Astrocyte (in vitro differentiated cells and primary cell): ENCODE results near the gene GOLGA7B. TPM values are rescaled to one million over a fixed set of nuclear protein-coding genes. Genes with fewer than 3 reads are reported as not detected.

ENCODE experiments used
- DNase-seq: peaks from one replicate; pipeline ENCODE4 v3.0.0-alpha.2; 2010; ENCODE audit warnings: low read depth
- FAIRE-seq: peaks from 2 replicates; lab custom pipeline; 2011; peaks lifted over from hg19 to GRCh38; lab: Jason Lieb, UNC
- H2AFZ ChIP-seq: 2 replicates; pipeline ENCODE4 v1.6.0; 2012; ENCODE audit warnings: low read depth, low read length, inconsistent platforms
- H3K27ac ChIP-seq: 2 replicates; pipeline ENCODE4 v1.5.1; 2011; ENCODE audit warnings: low read depth, low read length, inconsistent platforms
- H3K27me3 ChIP-seq: 2 replicates; pipeline ENCODE4 v1.6.0; 2011; ENCODE audit warnings: low read length, inconsistent platforms; ENCODE audit not compliant: insufficient read depth
- H3K36me3 ChIP-seq: 2 replicates; pipeline ENCODE4 v1.5.1; 2011; ENCODE audit warnings: low read length, inconsistent platforms; ENCODE audit not compliant: insufficient read depth
- H3K4me1 ChIP-seq: 2 replicates; pipeline ENCODE4 v1.5.1; 2011; ENCODE audit warnings: low read length, inconsistent platforms; ENCODE audit not compliant: insufficient read depth
- H3K4me2 ChIP-seq: 2 replicates; pipeline ENCODE4 v1.6.0; 2012; ENCODE audit warnings: low read length, inconsistent platforms
- H3K4me3 ChIP-seq: 2 replicates; pipeline ENCODE4 v1.5.1; 2011; ENCODE audit warnings: low read depth, mild to moderate bottlenecking, low read length, inconsistent platforms; ENCODE audit not compliant: insufficient read depth
- H3K79me2 ChIP-seq: 2 replicates; pipeline ENCODE4 v1.6.0; 2012; ENCODE audit warnings: mild to moderate bottlenecking, low read length, inconsistent platforms; ENCODE audit not compliant: insufficient read depth
- H3K9ac ChIP-seq: 2 replicates; pipeline ENCODE4 v1.6.0; 2012; ENCODE audit warnings: mild to moderate bottlenecking, low read length, inconsistent platforms
- H3K9me3 ChIP-seq: 2 replicates; pipeline ENCODE4 v1.5.1; 2012; ENCODE audit warnings: low read depth, mild to moderate bottlenecking, low read length, inconsistent platforms; ENCODE audit not compliant: insufficient read depth
- H4K20me1 ChIP-seq: 2 replicates; pipeline ENCODE4 v1.6.0; 2012; ENCODE audit warnings: low read length, inconsistent platforms; ENCODE audit not compliant: insufficient read depth
- H3K27ac Mint-ChIP-seq: one replicate; pipeline ENCODE4 v1.8.0; 2021; ENCODE audit warnings: mild to moderate bottlenecking, mixed read lengths; ENCODE audit not compliant: unreplicated experiment
- H3K27me3 Mint-ChIP-seq: one replicate; pipeline ENCODE4 v1.8.0; 2021; ENCODE audit warnings: low read depth, mixed read lengths; ENCODE audit not compliant: unreplicated experiment
- H3K36me3 Mint-ChIP-seq: one replicate; pipeline ENCODE4 v1.8.0; 2021; ENCODE audit warnings: low read depth, mixed read lengths; ENCODE audit not compliant: unreplicated experiment
- H3K4me1 Mint-ChIP-seq: one replicate; pipeline ENCODE4 v1.8.0; 2021; ENCODE audit warnings: low read depth, mixed read lengths; ENCODE audit not compliant: unreplicated experiment
- H3K4me3 Mint-ChIP-seq: one replicate; pipeline ENCODE4 v1.8.0; 2021; ENCODE audit warnings: mild to moderate bottlenecking, moderate library complexity, mixed read lengths; ENCODE audit not compliant: unreplicated experiment
- H3K9me3 Mint-ChIP-seq: one replicate; pipeline ENCODE4 v1.8.0; 2021; ENCODE audit warnings: mild to moderate bottlenecking, mixed read lengths; ENCODE audit not compliant: unreplicated experiment
- CTCF ChIP-seq: IDR thresholded peaks from 2 replicates; pipeline ENCODE4 v1.5.1; 2011; ENCODE audit warnings: low read depth, mild to moderate bottlenecking, inconsistent platforms, low read length, moderate library complexity; ENCODE audit not compliant: insufficient read depth
- EZH2 ChIP-seq: IDR thresholded peaks from 2 replicates; pipeline ENCODE4 v1.6.1; 2012; ENCODE audit warnings: mild to moderate bottlenecking, low read length, inconsistent platforms; ENCODE audit not compliant: insufficient read depth
- total RNA-seq: library from RNA; stranded (reverse); gene quantifications from 2 replicates; pipeline ENCODE4 v1.2.1, GENCODE V29; 2021

GOLGA7B gene
- total RNA-seq, 1 donor from 2014 or later: 0.16 TPM

- Histone ChIP-seq H3K79me2 (no peaks in the 10 kb centered on the region), H3K9me3 (no peaks in the 10 kb centered on the region), H2AFZ (no peak overlapping the region), H3K4me1 (no peaks in the 10 kb centered on the region), H4K20me1 (no peaks in the 10 kb centered on the region), H3K4me3 (no peak overlapping the region), H3K27ac (no peak overlapping the region), H3K36me3 (no peaks in the 10 kb centered on the region), H3K4me2 (no peak overlapping the region), H3K9ac (no peak overlapping the region), H3K27me3 (peaks cover 12% of the 10 kb centered on the region)
- no peak overlapping the region for H3K4me3 Mint-ChIP-seq
- H3K36me3 Mint-ChIP-seq: peaks cover 2% of the 10 kb centered on the region
- H3K9me3 Mint-ChIP-seq: no peaks in the 10 kb centered on the region
- TF ChIP-seq CTCF (no peak), EZH2 (no peak)
- peaks cover 42% of the 10 kb centered on the region for H3K27me3 Mint-ChIP-seq
- H3K27ac Mint-ChIP-seq: no peak overlapping the region
- DNase-seq: no peak
- peaks cover 4% of the 10 kb centered on the region for H3K4me1 Mint-ChIP-seq
- FAIRE-seq: no peak
These were observed 29.4 kb upstream of the GOLGA7B start for GRCh38 chr10:97820096-97820704.

GRCh38 chr10:97821308-97822038 is 28.2 kb upstream of the GOLGA7B start:
- Mint-ChIP-seq H3K36me3 (peaks cover 2% of the 10 kb centered on the region), H3K27me3 (peaks cover 47% of the 10 kb centered on the region), H3K9me3 (no peaks in the 10 kb centered on the region), H3K27ac (no peak overlapping the region), H3K4me1 (peaks cover 4% of the 10 kb centered on the region), H3K4me3 (no peak overlapping the region)
- H3K4me1 ChIP-seq: no peaks in the 10 kb centered on the region
- no peaks in the 10 kb centered on the region for H3K9me3 ChIP-seq
- H3K4me3 ChIP-seq: no peak overlapping the region
- H3K27ac ChIP-seq: no peak overlapping the region
- no peaks in the 10 kb centered on the region for H4K20me1 ChIP-seq
- no peak overlapping the region for H3K9ac ChIP-seq
- DNase-seq (no peak), FAIRE-seq (no peak)
- no peak overlapping the region for H2AFZ ChIP-seq
- H3K36me3 ChIP-seq: no peaks in the 10 kb centered on the region
- H3K4me2 ChIP-seq: no peak overlapping the region
- no peaks in the 10 kb centered on the region for H3K79me2 ChIP-seq
- no peak for TF ChIP-seq CTCF
- no peak for TF ChIP-seq EZH2
- H3K27me3 ChIP-seq: peaks cover 12% of the 10 kb centered on the region

GRCh38 chr10:97822261-97822687 is 27.4 kb upstream of the GOLGA7B start:
- no peak overlapping the region for H3K4me3 ChIP-seq
- no peak for TF ChIP-seq EZH2
- no peak for TF ChIP-seq CTCF
- H3K27me3 Mint-ChIP-seq: peaks cover 45% of the 10 kb centered on the region
- H3K9me3 Mint-ChIP-seq: no peaks in the 10 kb centered on the region
- no peak overlapping the region for H3K27ac ChIP-seq
- no peak for FAIRE-seq
- H2AFZ ChIP-seq: peak overlapping the region; percentile 60
- no peak for DNase-seq
- peak overlapping the region; percentile 30 for H3K4me2 ChIP-seq
- peaks cover 2% of the 10 kb centered on the region for H3K36me3 Mint-ChIP-seq
- H3K4me1 ChIP-seq: no peaks in the 10 kb centered on the region
- no peak overlapping the region for H3K9ac ChIP-seq
- H3K9me3 ChIP-seq: no peaks in the 10 kb centered on the region
- no peak overlapping the region for H3K27ac Mint-ChIP-seq
- no peaks in the 10 kb centered on the region for H4K20me1 ChIP-seq
- H3K27me3 ChIP-seq: peaks cover 12% of the 10 kb centered on the region
- no peak overlapping the region for H3K4me3 Mint-ChIP-seq
- H3K79me2 ChIP-seq: no peaks in the 10 kb centered on the region
- H3K36me3 ChIP-seq: no peaks in the 10 kb centered on the region
- peaks cover 4% of the 10 kb centered on the region for H3K4me1 Mint-ChIP-seq
